ELR (cell line): ENCODE data around the gene PTK6.
A peak's percentile ranks its signal among the peaks of the same experiment; 100 is the strongest.

Experiments
- DNase-seq: peaks from one replicate; pipeline ENCODE4 v3.0.0-alpha.2; 2015; ENCODE audit warnings: low read depth

Gene PTK6

GRCh38 chr20:63543131-63543530 lies 6.0 kb upstream of the PTK6 start:
- DNase-seq = no peak

- no peak for DNase-seq
Observed at GRCh38 chr20:63542696-63543095, 5.5 kb upstream of the PTK6 start.

GRCh38 chr20:63542031-63542559 lies 4.9 kb upstream of the PTK6 start:
- no peak for DNase-seq

GRCh38 chr20:63541371-63541770 lies 4.2 kb upstream of the PTK6 start:
- no peak for DNase-seq

- DNase-seq = peak; percentile 44
Observed at GRCh38 chr20:63540417-63541186, 3.4 kb upstream of the PTK6 start.

GRCh38 chr20:63539441-63540370 lies 2.5 kb upstream of the PTK6 start:
- no peak for DNase-seq

- DNase-seq = no peak
Observed at GRCh38 chr20:63539092-63539430, 1.9 kb upstream of the PTK6 start.

- DNase-seq = peak; percentile 74
Observed at GRCh38 chr20:63538204-63539091, 1.3 kb upstream of the PTK6 start.

- DNase-seq = peak; percentile 97
Observed at GRCh38 chr20:63537525-63538203, 488 bp upstream of the PTK6 start.

GRCh38 chr20:63536241-63536977 lies 767 bp downstream of the PTK6 start:
- peak; percentile 60 for DNase-seq

GRCh38 chr20:63534831-63535651 lies 2.1 kb downstream of the PTK6 start:
- DNase-seq = no peak

- no peak for DNase-seq
Observed at GRCh38 chr20:63534427-63534830, 2.7 kb downstream of the PTK6 start.

GRCh38 chr20:63533871-63534393 lies 3.2 kb downstream of the PTK6 start:
- no peak for DNase-seq

- DNase-seq = no peak
Observed at GRCh38 chr20:63533388-63533787, 3.8 kb downstream of the PTK6 start.

GRCh38 chr20:63532449-63532971 lies 4.7 kb downstream of the PTK6 start:
- DNase-seq = no peak

GRCh38 chr20:63531686-63532448 lies 5.3 kb downstream of the PTK6 start:
- no peak for DNase-seq

- DNase-seq = no peak
Observed at GRCh38 chr20:63530788-63531160, 6.4 kb downstream of the PTK6 start.
